DND-41 (cell line): Measurements from ENCODE around the gene KIF20B.

Experiments
- ATAC-seq: fragments of 200-7000 bp; cut with Tn5 transposase; 3 replicates; pipeline ENCODE4 v1.9.1; 2021; ENCODE audit warnings: low read depth; ENCODE audit not compliant: insufficient read depth
- DNase-seq: peaks from one replicate; pipeline ENCODE4 v3.0.0-alpha.2; 2020
- H2AFZ ChIP-seq: 2 replicates; pipeline ENCODE4 v1.6.0; 2012; ENCODE audit warnings: low read depth, low read length
- H3K27ac ChIP-seq: 2 replicates; pipeline ENCODE4 v1.5.1; 2012; ENCODE audit warnings: low read length, inconsistent platforms
- H3K27me3 ChIP-seq: fragments of 200-600 bp; sonication (generic); 2 replicates; pipeline ENCODE4 v1.6.0; 2012; ENCODE audit warnings: low read length, mild to moderate bottlenecking, inconsistent platforms; ENCODE audit not compliant: insufficient read depth, poor library complexity
- H3K36me3 ChIP-seq: 2 replicates; pipeline ENCODE4 v1.5.1; 2012; ENCODE audit warnings: low read length, inconsistent platforms; ENCODE audit not compliant: insufficient read depth
- H3K4me1 ChIP-seq: 2 replicates; pipeline ENCODE4 v1.5.1; 2012; ENCODE audit warnings: mild to moderate bottlenecking, low read length; ENCODE audit not compliant: insufficient read depth
- H3K4me2 ChIP-seq: 2 replicates; pipeline ENCODE4 v1.6.0; 2012; ENCODE audit warnings: mild to moderate bottlenecking, moderate library complexity, low read length, inconsistent platforms; ENCODE audit not compliant: insufficient read depth
- H3K4me3 ChIP-seq, 2 experiments: fragments of 200-600 bp in 1 of 2; shearing (Covaris generic) in 1 of 2; 2 replicates each; pipeline ENCODE4 v1.5.1; 2012 to 2016; ENCODE audit warnings: inconsistent platforms in 2 of 2, low read length in 2 of 2, mild to moderate bottlenecking in 2 of 2, low read depth in 1 of 2, moderate library complexity in 1 of 2
- H3K79me2 ChIP-seq: 2 replicates; pipeline ENCODE4 v1.6.0; 2012; ENCODE audit warnings: low read length, inconsistent platforms; ENCODE audit not compliant: insufficient read depth
- H3K9ac ChIP-seq: 2 replicates; pipeline ENCODE4 v1.6.0; 2012; ENCODE audit warnings: low read depth, mild to moderate bottlenecking, inconsistent platforms, low read length, moderate library complexity
- H3K9me3 ChIP-seq: 2 replicates; pipeline ENCODE4 v1.5.1; 2012; ENCODE audit warnings: low read length, moderate library complexity, mild to moderate bottlenecking, inconsistent platforms; ENCODE audit not compliant: insufficient read depth, severe bottlenecking
- H4K20me1 ChIP-seq: 2 replicates; pipeline ENCODE4 v1.6.0; 2012; ENCODE audit warnings: low read length; ENCODE audit not compliant: insufficient read depth
- EZH2 ChIP-seq: IDR thresholded peaks from 3 replicates; pipeline ENCODE4 v1.6.1; 2012; ENCODE audit warnings: borderline replicate concordance, low read depth, mild to moderate bottlenecking, moderate library complexity, low read length, inconsistent platforms; ENCODE audit not compliant: severe bottlenecking
- TF ChIP-seq, protein P1 (sequence below): IDR thresholded peaks from 2 replicates; pipeline ENCODE4 v1.5.1; 2012; ENCODE audit warnings: borderline replicate concordance, low read length, moderate library complexity, mild to moderate bottlenecking; ENCODE audit not compliant: poor library complexity, severe bottlenecking; ENCODE audit errors: extremely low read depth

Gene KIF20B

DNA sequence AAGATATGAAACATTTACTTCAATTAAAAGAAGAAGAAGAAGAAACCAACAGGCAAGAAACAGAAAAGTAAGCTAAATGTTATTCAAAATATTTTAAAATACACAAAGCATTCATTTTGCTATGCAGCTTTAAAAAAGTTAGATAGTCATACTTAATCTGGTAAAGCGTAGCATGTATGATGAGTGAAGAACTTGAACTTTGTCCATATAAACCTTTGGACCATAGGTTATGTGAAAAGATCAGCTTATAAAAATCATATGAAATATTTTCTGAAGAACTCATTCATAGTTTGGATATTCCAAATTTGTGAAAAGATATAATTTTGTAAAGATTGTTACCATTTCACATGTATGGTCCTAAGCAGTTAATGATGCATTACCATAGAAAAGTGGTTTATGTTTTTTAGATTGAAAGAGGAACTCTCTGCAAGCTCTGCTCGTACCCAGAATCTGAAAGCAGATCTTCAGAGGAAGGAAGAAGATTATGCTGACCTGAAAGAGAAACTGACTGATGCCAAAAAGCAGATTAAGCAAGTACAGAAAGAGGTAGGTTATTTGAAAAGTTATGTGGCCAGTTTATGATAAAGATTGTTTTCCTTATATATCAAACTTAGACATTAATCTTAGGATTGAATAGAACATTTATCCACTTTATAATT, 37.3 kb downstream of the KIF20B start:
- DNase-seq, result no peak

DNA sequence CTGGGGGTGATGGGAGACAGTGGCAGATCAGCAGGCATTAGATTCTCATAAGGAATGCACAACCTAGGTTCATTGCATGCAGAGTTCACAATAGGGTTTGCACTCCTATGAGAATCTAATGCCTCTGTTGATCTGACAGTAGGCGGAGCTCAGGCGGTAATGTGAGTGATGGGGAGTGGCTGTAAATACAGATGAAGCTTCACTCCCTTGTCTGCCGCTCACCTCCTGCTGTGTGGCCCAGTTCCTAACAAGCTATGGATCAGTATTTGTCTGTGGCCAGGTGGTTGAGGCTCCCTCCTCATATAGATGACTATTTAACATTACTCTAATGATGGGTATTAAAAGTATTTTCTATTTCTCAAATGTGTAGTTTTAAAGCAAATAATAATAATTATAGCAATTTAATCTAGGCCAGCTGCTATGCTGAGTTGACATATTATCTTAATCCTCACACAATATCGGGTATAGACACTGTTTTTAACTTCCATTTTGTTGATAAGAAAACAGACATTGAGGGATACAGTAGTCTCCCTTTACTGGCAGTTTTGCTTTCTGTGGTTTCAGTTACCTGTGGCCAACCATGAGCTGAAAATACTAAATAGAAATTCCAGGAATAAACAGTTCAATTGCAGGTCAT, 39.9 kb downstream of the KIF20B start:
- Histone ChIP-seq H3K9me3 (no peaks in the 10 kb centered on the region), H3K4me2 (no peak overlapping the region), H3K4me1 (no peaks in the 10 kb centered on the region), H3K27me3 (no peaks in the 10 kb centered on the region), H3K9ac (no peak overlapping the region), H3K27ac (no peak overlapping the region), H3K36me3 (peaks cover 88% of the 10 kb centered on the region), H4K20me1 (no peaks in the 10 kb centered on the region), H3K79me2 (no peaks in the 10 kb centered on the region), H3K4me3 (no peak overlapping the region), H2AFZ (no peak overlapping the region)
- DNase-seq (no peak), ATAC-seq (no peak)
- TF ChIP-seq EZH2, result no peak
- TF ChIP-seq, protein P1, sequence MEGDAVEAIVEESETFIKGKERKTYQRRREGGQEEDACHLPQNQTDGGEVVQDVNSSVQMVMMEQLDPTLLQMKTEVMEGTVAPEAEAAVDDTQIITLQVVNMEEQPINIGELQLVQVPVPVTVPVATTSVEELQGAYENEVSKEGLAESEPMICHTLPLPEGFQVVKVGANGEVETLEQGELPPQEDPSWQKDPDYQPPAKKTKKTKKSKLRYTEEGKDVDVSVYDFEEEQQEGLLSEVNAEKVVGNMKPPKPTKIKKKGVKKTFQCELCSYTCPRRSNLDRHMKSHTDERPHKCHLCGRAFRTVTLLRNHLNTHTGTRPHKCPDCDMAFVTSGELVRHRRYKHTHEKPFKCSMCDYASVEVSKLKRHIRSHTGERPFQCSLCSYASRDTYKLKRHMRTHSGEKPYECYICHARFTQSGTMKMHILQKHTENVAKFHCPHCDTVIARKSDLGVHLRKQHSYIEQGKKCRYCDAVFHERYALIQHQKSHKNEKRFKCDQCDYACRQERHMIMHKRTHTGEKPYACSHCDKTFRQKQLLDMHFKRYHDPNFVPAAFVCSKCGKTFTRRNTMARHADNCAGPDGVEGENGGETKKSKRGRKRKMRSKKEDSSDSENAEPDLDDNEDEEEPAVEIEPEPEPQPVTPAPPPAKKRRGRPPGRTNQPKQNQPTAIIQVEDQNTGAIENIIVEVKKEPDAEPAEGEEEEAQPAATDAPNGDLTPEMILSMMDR, result no peak

More for the DNA sequence above, 37.3 kb downstream of the KIF20B start:
- TF ChIP-seq, protein P1, result no peak
- no peak for TF ChIP-seq EZH2
- Histone ChIP-seq H3K4me3 (no peak overlapping the region), H3K4me2 (no peak overlapping the region), H3K27ac (no peak overlapping the region), H3K79me2 (no peaks in the 10 kb centered on the region), H3K9ac (no peak overlapping the region), H3K4me1 (no peaks in the 10 kb centered on the region), H4K20me1 (no peaks in the 10 kb centered on the region), H3K36me3 (peaks cover 84% of the 10 kb centered on the region), H3K9me3 (no peaks in the 10 kb centered on the region), H3K27me3 (no peaks in the 10 kb centered on the region), H2AFZ (no peak overlapping the region)
- ATAC-seq, result no peak

DNA sequence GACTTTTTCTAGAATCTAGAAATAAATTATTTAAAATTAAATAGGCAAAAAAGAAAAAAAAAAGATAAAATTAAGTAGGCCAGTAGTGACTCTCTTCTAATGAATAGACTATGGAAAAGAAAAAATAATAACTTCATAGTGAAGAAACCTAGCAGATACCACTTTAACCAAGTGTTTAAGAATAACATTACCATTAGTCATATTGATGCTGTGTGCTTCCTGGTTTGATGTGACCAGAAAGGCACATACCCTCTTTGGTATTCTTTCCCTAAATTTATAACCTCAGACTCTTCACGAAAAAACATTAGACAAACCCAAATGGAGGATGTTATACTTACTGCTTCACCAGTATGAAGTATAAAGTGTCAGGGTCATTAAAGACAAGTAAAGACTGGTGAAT, 42.6 kb downstream of the KIF20B start:
- H3K79me2 ChIP-seq, result no peaks in the 10 kb centered on the region
- H3K36me3 ChIP-seq, result peaks cover 68% of the 10 kb centered on the region
- no peak overlapping the region for H2AFZ ChIP-seq
- H3K4me1 ChIP-seq, result no peaks in the 10 kb centered on the region
- DNase-seq (no peak), ATAC-seq (no peak)
- no peaks in the 10 kb centered on the region for H3K9me3 ChIP-seq
- H3K27me3 ChIP-seq, result no peaks in the 10 kb centered on the region
- H3K4me2 ChIP-seq, result no peak overlapping the region
- no peak overlapping the region for H3K9ac ChIP-seq
- H3K4me3 ChIP-seq, result no peak overlapping the region
- no peak for TF ChIP-seq EZH2
- H3K27ac ChIP-seq, result no peak overlapping the region
- H4K20me1 ChIP-seq, result no peaks in the 10 kb centered on the region

DNA sequence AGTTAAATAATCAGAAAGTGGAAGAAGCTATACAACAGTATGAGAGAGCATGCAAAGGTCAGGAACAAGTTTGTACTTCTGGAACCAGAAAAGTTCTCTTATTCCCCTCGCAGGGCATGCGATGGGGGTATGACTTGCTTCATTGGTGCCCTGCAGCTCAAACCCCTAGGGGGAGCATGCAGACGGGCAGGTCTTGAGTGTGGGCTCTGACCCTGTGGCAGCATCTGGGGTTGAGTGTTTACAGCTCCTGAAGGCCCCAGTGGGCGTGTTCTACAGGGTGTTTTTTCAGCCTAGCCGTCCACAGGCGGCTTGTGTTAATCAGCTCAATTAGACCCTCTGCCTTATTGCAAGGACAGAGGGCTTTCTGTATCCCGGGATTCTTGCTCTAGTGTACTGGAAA, 44.5 kb downstream of the KIF20B start:
- Histone ChIP-seq H3K9me3 (no peaks in the 10 kb centered on the region), H3K36me3 (peaks cover 64% of the 10 kb centered on the region), H3K4me3 (no peak overlapping the region), H3K27me3 (no peaks in the 10 kb centered on the region), H3K79me2 (no peaks in the 10 kb centered on the region), H2AFZ (no peak overlapping the region), H3K4me1 (no peaks in the 10 kb centered on the region), H4K20me1 (no peaks in the 10 kb centered on the region), H3K4me2 (no peak overlapping the region), H3K9ac (no peak overlapping the region), H3K27ac (no peak overlapping the region)
- TF ChIP-seq, protein P1, result no peak
- TF ChIP-seq EZH2, result no peak
- no peak for ATAC-seq
- DNase-seq, result no peak
